Measurements from ENCODE around the gene SRSF12. TPM values are rescaled to one million over a fixed set of nuclear protein-coding genes. Genes with fewer than 3 reads are reported as not detected.
"Not testable (repeated sequence)": the region's sequence is repeated elsewhere in the genome, so short reads cannot be mapped to it uniquely, and the experiment has no call there.

Gene SRSF12
- polyA plus RNA-seq, 3 donors: 0.22 to 0.45 (median 0.29) TPM

GRCh38 chr6:89080281-89081128 is 37.4 kb downstream of the SRSF12 start, which contains the start of gene PNRC1:
TSS of gene PNRC1 (plus strand) at chr6:89080751. CDS start at chr6:89080895, 144 bp downstream.
- H3K27ac ChIP-seq (ENCODE audit: low read depth, low read length): peak within 1 kb of the TSS; percentile 96
- 0 to 1% (median 1%) methylated on average over 60 to 63 of the region's 63 CpGs for WGBS, 3 donors

GRCh38 chr6:89079511-89080234 is 38.2 kb downstream of the SRSF12 start:
- peak overlapping the region; percentile 68 for H3K27ac ChIP-seq (ENCODE audit: low read depth, low read length)
- WGBS, 3 donors: 0 to 1% (median 0%) methylated on average over 20 of the region's 20 CpGs

- H3K27ac ChIP-seq (ENCODE audit: low read depth, low read length): no peak overlapping the region
- WGBS, 3 donors: 49 to 82% (median 79%) methylated on average over 2 of the region's 2 CpGs
These were observed 44.0 kb downstream of the SRSF12 start for GRCh38 chr6:89073840-89074239.

GRCh38 chr6:89073014-89073620 is 44.8 kb downstream of the SRSF12 start:
- WGBS, 3 donors: 34 to 60% (median 40%) methylated on average over 4 of the region's 4 CpGs
- H3K27ac ChIP-seq (ENCODE audit: low read depth, low read length): no peak overlapping the region

DNA sequence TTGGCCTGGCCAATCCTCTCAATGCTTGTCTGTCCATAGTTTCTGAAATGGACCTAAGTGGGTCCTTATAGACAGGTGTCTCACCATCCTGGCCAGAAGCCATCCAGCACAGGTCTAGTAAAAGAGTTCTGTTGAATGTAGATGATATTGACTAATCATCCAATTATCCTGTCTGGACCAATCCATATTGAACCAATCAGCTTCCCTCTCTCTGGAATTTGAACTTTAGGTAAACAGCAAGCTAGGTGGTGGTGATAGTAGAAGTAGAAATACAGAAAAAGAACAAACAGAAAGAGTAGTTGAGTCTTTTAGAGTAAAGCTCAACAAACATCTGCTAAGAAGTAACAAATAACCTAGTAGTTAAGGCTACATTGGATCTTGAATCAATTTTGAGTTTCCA is 46.8 kb downstream of the SRSF12 start:
- H3K27ac ChIP-seq (ENCODE audit: low read depth, low read length): no peak overlapping the region

DNA sequence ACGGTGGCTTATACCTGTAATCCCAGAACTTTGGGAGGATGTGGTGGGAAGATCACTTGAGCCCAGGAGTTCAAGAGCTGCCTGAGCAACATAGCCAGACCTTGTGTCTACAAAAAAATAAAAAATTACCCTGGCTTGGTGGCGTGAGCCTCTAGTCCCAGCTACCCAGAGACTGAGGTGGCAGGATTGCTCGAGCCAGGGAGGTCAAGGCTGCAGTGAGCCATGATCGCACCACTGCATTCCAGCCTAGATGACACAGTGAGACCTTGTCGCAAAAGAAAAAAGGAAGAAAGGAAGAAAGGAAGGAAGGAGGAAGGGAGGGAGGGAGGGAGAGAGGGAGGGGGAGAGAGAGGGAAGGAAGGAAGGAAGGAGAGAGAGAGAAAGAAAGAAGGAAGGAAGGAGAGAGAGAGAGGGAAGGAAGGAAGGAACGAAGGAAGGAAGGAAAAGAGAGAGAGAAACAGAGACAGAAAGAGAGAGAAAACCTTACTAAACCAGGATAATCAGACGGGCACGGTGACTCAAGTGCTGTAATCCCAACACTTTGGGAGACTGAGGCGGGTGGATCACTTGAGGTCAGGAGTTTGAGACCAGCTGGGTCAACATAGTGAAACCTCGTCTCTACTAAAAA is 48.2 kb downstream of the SRSF12 start:
- 84 to 87% (median 85%) methylated on average over 10 of the region's 10 CpGs for WGBS, 3 donors
- H3K27ac ChIP-seq (ENCODE audit: low read depth, low read length): no peak overlapping the region

GRCh38 chr6:89068695-89069094 is 49.2 kb downstream of the SRSF12 start:
- WGBS, 3 donors: 47 to 91% (median 87%) methylated on average over 1 of the region's 1 CpG
- H3K27ac ChIP-seq (ENCODE audit: low read depth, low read length): no peak overlapping the region

- no peak overlapping the region for H3K27ac ChIP-seq (ENCODE audit: low read depth, low read length)
These were observed 50.1 kb downstream of the SRSF12 start for GRCh38 chr6:89067796-89068195.

GRCh38 chr6:89066940-89067646 is 50.8 kb downstream of the SRSF12 start:
- WGBS, 3 donors: 52 to 84% (median 56%) methylated on average over 4 of the region's 4 CpGs
- no peak overlapping the region for H3K27ac ChIP-seq (ENCODE audit: low read depth, low read length)

GRCh38 chr6:89066121-89066520 is 51.8 kb downstream of the SRSF12 start:
- not testable (repeated sequence) for H3K27ac ChIP-seq (ENCODE audit: low read depth, low read length)
- WGBS, 3 donors: 91 to 96% (median 91%) methylated on average over 8 to 9 of the region's 9 CpGs

DNA sequence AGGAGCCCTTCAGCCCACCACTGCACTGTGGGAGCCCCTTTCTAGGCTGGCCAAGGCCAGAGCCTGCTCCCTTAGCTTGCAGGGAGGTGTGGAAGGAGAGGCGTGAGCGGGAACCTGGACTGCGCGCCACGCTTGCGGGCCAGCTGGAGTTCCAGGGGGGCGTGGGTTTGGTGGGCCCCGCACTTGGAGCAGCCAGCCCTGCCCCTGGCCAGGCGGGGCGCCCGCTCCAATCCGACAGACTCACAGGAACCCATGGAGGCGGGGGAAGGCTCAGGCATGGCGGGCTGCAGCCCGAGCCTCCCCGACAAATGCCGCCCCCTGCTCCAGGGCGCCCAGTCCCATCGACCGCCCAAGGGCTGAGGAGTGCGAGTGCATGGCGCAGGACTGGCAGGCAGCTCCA is 52.9 kb downstream of the SRSF12 start:
- H3K27ac ChIP-seq (ENCODE audit: low read depth, low read length): not testable (repeated sequence)
- WGBS, 3 donors: 91 to 99% (median 96%) methylated on average over 13 to 22 of the region's 22 CpGs

- 94 to 100% (median 100%) methylated on average over 1 of the region's 1 CpG for WGBS, 3 donors
- no peak overlapping the region for H3K27ac ChIP-seq (ENCODE audit: low read depth, low read length)
These were observed 54.0 kb downstream of the SRSF12 start for GRCh38 chr6:89063881-89064280.

- no peak overlapping the region for H3K27ac ChIP-seq (ENCODE audit: low read depth, low read length)
- WGBS, 3 donors: 94 to 96% (median 96%) methylated on average over 12 of the region's 12 CpGs
These were observed 58.6 kb downstream of the SRSF12 start for GRCh38 chr6:89059227-89059626.

GRCh38 chr6:89058627-89059026 is 59.2 kb downstream of the SRSF12 start:
- 63 to 68% (median 65%) methylated on average over 5 of the region's 5 CpGs for WGBS, 3 donors
- H3K27ac ChIP-seq (ENCODE audit: low read depth, low read length): no peak overlapping the region

- 83 to 92% (median 85%) methylated on average over 2 of the region's 2 CpGs for WGBS, 3 donors
- no peak overlapping the region for H3K27ac ChIP-seq (ENCODE audit: low read depth, low read length)
These were observed 60.1 kb downstream of the SRSF12 start for GRCh38 chr6:89057759-89058158.

- 94 to 95% (median 95%) methylated on average over 4 of the region's 4 CpGs for WGBS, 3 donors
- no peak overlapping the region for H3K27ac ChIP-seq (ENCODE audit: low read depth, low read length)
These were observed 63.7 kb downstream of the SRSF12 start for GRCh38 chr6:89054208-89054607.

- 55 to 79% (median 55%) methylated on average over 3 of the region's 3 CpGs for WGBS, 3 donors
These were observed 66.2 kb downstream of the SRSF12 start for GRCh38 chr6:89051676-89052075.

DNA sequence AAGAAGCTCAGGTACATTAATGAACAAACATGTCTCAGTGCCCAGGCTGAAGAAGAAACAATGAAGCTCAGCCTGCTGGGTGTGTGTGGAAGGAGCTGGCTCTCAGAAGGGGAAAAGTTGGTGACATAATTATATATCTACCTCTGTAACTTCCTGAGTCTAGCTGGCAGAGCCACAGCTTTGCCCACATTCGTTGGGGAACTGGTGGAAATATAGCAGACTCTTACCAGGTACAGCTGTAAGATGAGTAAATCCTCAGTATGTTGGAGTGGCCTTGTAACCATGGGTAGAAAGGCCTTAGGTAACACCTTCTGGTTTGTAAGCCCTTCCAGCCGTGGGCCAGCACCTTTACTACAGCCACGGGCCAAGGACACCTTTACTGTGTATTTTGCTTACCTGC is 67.2 kb downstream of the SRSF12 start:
- H3K27ac ChIP-seq (ENCODE audit: low read depth, low read length): no peak overlapping the region
- WGBS, 3 donors: 40 to 57% (median 54%) methylated on average over 3 of the region's 3 CpGs

More at GRCh38 chr6:89051676-89052075, 66.2 kb downstream of the SRSF12 start:
- no peak overlapping the region for H3K27ac ChIP-seq (ENCODE audit: low read depth, low read length)
